Iris pigment epithelial cell (primary cell): Measurements from ENCODE around the gene CFAP299.
"Not testable (repeated sequence)": the region's sequence is repeated elsewhere in the genome, so short reads cannot be mapped to it uniquely, and the experiment has no call there.

Experiments used
- DNase-seq: peaks from one replicate; pipeline ENCODE4 v3.0.0-alpha.2; 2011; ENCODE audit warnings: low read depth

CFAP299 gene

GRCh38 chr4:80610199-80610598 is 274.7 kb downstream of the CFAP299 start:
- no peak for DNase-seq

DNA sequence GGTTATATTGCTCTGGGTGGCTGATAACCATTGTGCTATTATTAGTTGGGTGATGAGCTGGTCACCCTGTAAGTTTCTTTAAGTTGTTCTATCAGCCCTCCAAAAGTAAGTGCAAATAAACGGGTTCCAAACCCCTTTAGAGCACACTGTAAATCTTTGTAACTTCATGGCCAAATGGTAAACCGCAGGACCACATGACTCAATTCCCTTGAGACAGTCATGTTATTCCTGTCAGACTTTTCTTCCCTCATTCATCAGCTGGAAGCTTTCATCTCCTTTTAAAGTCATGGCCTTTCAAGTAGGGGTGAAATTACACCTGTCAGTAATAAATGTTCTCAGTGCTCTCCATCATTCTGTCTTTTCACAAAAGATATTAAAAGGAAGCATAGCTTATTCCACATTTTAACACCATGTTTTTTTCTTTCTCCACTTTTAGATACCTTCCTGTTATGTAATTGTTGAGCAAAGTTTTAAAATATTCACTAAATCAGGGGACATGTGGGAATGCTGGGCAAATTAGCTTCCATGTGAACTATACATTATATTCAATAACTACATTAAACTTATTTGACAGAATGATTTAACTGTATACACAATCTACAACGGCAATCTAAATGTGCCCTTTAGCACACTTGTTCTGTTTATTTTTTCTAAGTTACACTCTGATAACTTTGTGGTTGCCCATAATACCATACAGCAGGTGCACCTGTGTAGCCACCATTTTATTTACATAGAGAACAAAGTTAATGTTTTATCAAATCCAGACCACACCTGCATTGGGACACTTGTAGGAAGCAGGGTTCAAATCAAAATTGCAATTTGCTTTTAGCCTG is 275.5 kb downstream of the CFAP299 start:
- DNase-seq = peak; percentile 7

DNA sequence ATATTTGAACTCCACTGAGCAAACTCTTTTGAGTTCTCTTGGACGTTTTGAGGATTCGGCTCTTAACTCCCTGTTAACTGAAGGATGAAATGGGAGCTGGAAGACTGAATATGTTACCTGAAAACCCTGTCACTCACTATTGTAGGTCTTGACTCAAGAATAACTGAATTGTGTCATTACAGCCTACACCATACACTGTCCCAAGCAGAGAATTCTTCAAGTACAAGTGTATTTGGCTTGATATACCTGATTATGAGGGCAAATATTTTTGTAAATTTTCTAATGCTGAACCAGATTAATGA is 276.1 kb downstream of the CFAP299 start:
- DNase-seq = no peak

DNA sequence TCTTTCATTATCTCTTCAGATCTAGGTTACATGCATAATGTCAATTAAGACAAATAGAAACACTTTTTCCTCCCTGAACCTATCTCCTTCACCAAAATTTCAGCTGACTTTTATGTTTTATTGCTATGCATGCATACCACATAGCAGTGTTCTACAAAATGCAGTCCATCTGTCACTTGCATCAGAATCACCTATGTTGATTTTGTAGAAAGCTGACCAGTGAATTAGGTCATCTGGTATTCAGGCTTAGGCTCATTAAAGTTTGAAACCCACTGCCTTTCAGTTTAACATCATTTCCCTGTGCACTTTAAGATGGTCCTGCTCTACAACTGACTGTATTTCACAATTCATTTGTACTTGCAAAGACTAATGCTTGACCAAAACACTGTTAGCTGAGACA is 277.9 kb downstream of the CFAP299 start:
- DNase-seq = no peak

- DNase-seq = no peak
Measured at GRCh38 chr4:80614319-80614718, 278.8 kb downstream of the CFAP299 start.

- no peak for DNase-seq
Measured at GRCh38 chr4:80615099-80615498, 279.6 kb downstream of the CFAP299 start.

DNA sequence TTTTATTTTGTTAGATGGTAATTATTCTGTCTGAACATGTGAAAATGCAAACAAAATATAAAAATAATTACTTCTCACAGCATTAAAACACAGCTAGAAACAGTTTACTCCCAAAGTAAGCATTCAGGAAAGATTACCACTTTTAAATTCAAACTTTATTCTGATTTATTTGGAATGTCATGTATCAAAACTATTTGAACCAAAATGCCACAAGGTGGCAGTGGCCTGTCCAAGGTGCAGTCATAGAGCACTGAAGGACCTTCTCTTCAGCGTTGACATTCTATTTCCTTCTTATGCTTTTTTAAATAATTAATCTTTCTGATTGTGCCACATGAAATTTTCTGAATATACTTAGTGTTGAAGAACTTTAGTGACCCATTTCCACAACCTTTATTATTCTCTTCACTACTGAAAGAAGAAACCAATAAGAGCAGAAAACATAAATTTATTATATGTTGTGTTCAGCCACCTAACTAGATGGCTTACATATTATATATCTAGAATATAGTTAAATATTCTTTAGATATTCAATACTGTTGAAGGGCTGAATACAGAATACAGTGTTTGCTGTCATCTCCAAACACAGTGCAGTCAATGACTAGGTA is 283.6 kb downstream of the CFAP299 start:
- peak; percentile 11 for DNase-seq

DNA sequence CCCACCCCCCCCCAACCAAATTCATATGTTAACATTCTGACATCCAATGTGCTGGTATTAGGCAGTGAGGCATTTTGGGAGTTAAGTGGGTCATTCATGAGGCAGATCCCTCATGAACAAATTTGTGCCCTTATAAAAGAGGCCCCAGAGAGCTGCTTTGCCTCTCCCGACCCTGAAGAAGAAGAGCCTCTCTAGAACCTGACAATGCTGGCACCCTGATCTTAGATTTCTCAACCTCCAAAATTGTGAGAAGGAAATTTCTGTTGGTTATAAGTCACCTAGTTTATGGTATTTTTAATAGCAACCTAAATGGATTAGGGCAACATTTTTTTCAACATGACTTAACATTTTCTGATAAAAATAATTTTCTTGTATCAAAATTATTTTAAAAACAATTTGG is 296.3 kb downstream of the CFAP299 start:
- DNase-seq = no peak

DNA sequence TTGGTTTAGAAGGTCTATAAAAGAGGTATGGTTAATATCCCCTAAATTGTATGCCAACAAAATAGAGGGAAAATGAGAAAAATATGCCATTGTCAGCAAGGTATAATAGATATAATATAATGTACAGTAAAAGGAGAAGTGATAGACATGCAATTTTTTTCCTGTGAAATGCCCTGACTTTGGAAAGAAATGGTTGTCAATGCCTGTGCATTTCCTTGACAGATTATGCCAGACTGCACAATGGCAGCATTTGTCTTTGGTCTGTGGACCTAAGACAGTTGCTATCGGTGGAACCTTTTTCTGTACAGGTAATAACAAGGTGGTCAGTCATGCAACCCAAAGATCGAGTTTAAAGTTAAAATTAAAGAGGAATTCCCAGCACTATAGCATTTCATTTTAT is 301.7 kb downstream of the CFAP299 start:
- DNase-seq = no peak

DNA sequence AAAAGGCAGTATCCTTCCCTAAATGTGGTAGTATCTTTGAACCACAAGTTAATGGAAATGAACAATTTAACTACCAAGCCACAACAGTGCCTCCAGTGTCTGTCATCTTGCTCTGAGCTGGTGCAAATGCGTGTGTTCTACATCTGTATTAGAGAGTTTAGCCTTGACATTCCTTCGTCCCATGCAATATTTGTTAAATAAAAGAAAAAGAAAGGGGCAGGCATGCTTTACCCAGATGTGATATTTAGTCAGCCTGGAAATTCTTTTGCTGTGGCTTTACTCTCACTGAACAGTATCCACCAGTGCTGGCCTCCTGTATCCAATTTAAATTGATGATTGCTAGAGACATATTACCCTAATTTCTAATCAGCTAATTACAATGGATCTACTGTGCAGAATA is 310.5 kb downstream of the CFAP299 start:
- no peak for DNase-seq

- DNase-seq = no peak
Measured at GRCh38 chr4:80655662-80656061, 320.1 kb downstream of the CFAP299 start.

GRCh38 chr4:80670118-80670517 is 334.6 kb downstream of the CFAP299 start:
- DNase-seq = not testable (repeated sequence)

DNA sequence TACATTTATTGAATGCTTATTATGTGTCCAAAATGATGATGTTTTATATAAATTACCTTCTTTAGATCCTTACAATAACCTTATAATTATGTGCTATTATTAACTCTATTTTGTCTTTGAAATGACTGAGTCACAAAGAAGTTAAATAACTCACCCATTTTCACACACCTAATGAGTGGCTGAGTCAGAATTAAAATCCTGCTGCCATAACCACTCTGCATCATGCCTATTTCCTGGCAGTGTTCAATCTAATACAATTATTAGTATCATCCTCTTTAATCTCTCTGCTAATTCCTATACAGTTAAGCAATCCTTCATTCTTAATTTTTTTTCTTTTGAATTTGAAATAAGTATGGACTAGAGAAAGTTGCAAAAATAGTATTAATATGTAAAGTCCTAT is 342.9 kb downstream of the CFAP299 start:
- no peak for DNase-seq

GRCh38 chr4:80680934-80681333 is 345.4 kb downstream of the CFAP299 start:
- no peak for DNase-seq

- peak; percentile 15 for DNase-seq
Measured at GRCh38 chr4:80685214-80685613, 349.7 kb downstream of the CFAP299 start.

DNA sequence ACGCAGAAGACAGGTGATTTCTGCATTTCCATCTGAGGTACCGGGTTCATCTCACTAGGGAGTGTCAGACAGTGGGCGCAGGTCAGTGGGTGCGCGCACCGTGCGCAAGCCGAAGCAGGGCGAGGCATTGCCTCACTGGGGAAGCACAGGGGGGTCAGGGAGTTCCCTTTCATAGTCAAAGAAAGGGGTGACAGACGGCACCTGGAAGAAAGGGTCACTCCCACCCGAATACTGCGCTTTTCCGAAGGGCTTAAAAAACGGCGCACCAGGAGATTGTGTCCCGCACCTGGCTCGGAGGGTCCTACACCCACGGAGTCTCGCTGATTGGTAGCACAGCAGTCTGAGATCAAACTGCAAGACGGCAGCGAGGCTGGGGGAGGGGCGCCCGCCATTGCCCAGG is 352.2 kb downstream of the CFAP299 start:
- DNase-seq = not testable (repeated sequence)

- no peak for DNase-seq
Measured at GRCh38 chr4:80694171-80694570, 358.6 kb downstream of the CFAP299 start.

- DNase-seq = no peak
Measured at GRCh38 chr4:80705311-80705710, 369.8 kb downstream of the CFAP299 start.

DNA sequence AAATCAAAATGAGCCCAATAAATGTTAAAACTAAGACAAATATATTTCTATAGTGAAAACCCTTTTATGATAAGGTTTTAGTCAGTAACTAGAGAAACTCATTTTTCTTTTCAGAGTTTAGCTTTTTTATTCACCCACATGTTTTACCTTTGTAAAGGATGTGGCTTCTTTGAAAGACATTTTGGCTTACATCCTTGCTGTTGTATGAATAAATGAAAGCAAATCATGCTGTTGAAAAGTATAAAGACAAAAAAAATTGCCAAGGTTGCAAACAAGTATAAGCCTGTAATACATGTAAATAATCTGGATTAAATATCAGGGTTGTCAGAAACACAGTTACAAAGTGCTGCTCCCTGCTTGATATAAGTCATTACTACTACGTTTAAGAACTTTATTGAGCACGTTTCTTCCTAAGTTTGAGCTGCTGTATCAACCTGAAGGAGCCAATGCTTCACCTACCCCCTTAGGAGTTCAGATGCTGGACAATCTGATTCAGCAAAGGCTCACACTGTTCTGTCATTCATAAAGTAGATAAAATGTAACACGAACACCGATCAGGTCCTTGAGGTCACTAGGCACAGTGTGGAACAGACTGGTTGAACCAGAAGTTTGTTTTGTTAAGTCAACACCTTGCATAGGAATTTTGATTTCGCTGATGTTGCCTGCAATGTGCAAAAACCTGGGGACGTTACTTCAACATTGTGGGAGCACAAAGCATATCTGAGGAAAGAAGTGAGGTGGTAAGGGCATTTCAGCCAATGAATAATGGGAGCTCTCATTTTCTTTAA is 373.7 kb downstream of the CFAP299 start:
- no peak for DNase-seq

GRCh38 chr4:80710748-80711451 is 375.4 kb downstream of the CFAP299 start:
- no peak for DNase-seq

DNA sequence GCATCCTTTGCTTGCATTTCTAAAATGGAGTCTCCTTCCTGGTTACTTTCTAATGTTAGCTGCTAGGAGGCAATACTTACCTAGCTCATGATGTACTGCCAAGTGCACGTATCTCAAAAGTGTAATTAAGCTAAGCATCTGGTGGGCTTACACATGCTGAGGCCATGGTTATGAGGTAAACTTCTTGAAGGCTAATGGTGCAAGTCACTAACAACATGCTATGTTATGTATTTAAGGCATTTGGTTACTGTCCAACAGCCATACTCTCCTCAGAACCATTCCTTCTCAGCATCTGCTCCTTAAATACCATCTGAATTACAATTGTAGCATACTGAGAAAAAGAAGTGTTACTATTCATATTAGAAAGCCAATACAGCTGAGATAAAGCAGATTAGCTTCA is 376.4 kb downstream of the CFAP299 start:
- DNase-seq = no peak

DNA sequence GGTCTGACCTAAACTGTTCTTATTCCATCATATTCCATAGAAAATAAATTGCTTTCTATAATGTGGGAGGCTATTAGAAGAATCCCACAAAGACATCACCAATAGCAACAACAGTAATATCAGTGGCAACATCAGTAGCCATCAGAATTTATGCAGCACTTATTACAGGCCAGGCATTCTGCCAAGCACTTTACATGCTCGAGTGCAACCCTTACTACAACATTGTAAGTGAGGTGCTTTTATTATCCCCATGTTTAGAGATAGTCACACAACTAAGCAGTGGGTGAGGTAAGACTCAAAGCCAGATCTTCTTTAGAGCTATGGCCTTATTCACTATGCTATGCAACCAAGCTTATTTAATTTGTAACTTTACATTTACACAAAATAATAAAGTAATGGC is 377.9 kb downstream of the CFAP299 start:
- peak; percentile 23 for DNase-seq

GRCh38 chr4:80717204-80717603 is 381.7 kb downstream of the CFAP299 start:
- DNase-seq = no peak
